ENCODE results near the gene COL20A1. TPM values are rescaled to one million over a fixed set of nuclear protein-coding genes. Genes with fewer than 3 reads are reported as not detected.

COL20A1 gene
- total and polyA plus RNA-seq, 2 of the 13 experiments (the other 11 are each of a cell fraction or from before 2014, with no cell fraction given) = not detected

GRCh38 chr20:63268671-63269439, 24.1 kb upstream of the COL20A1 start:
- Histone ChIP-seq H3K4me2 (ENCODE audit: low read depth, low read length) (peak overlapping the region; percentile 38; the same call in 1 of the 2 replicates), H4K20me1 (ENCODE audit: insufficient read depth, low read length) (peaks cover 5% of the 10 kb centered on the region; the same call in 1 of the 2 replicates), H2AFZ (ENCODE audit: low read length) (no peak overlapping the region), H3K9me3 (ENCODE audit: low read length) (no peaks in the 10 kb centered on the region), H3K36me3 (replicated peaks in 1 of 2; ENCODE audit: control insufficient read depth in 1 of 2, insufficient read depth in 2 of 2, low read length in 2 of 2) (no peaks in the 10 kb centered on the region), H3K27ac (ENCODE audit: extremely low read length, insufficient read depth, low read length) (no peak overlapping the region), H3K4me3 (replicated peaks in 1 of 3; ENCODE audit: insufficient read depth in 1 of 3, low read depth in 2 of 3, low read length in 3 of 3) (peak overlapping the region in 1 of 3 experiments; percentile 21; a peak in 1 of 6 replicates), H3K4me1 (ENCODE audit: insufficient read depth, low read length) (peaks cover 34% of the 10 kb centered on the region), H3K9ac (ENCODE audit: insufficient read depth, low read depth, low read length) (no peak overlapping the region), H3K27me3 (ENCODE audit: control insufficient read depth in 1 of 2, insufficient read depth in 2 of 2, low read length in 2 of 2) (peaks cover 8 to 33% of the 10 kb centered on the region in 2 experiments; a peak in 4 of 5 replicates), H3K79me2 (ENCODE audit: insufficient read depth, low read length) (peaks cover 11% of the 10 kb centered on the region)
- FAIRE-seq (peak; percentile 58), DNase-seq (ENCODE audit: low spot score) (peak; percentile 48), ATAC-seq (peak; percentile 7; the same call in 1 of the 3 replicates)
- in situ Hi-C loops (cut with HindIII; ENCODE audit: extremely low pct_ligation_motif_present, low pct_unique_long_range_greater_than_20kb) (no loop called here), intact Hi-C loops (cut with micrococcal nuclease; ENCODE audit: unreplicated experiment) (loop anchor here (5.0 kb wide), 1 partner anchor 47 kb away; no protein-coding TSS in a partner anchor)
- ChIA-PET CTCF (ENCODE audit: low intra/inter-chr PET ratio, low total read pairs) (no interaction called here), POLR2A (no interaction called here)
- 10% methylated on average over 14 of the region's 18 CpGs for WGBS (ENCODE audit: low lambda C conversion rate)
- no TSS peak for BruUV-seq (replicated peaks)
- TF ChIP-seq, protein P1, sequence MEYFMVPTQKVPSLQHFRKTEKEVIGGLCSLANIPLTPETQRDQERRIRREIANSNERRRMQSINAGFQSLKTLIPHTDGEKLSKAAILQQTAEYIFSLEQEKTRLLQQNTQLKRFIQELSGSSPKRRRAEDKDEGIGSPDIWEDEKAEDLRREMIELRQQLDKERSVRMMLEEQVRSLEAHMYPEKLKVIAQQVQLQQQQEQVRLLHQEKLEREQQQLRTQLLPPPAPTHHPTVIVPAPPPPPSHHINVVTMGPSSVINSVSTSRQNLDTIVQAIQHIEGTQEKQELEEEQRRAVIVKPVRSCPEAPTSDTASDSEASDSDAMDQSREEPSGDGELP (IDR thresholded peaks at IDR 0.05; ENCODE audit: borderline replicate concordance, low read depth) = no peak
- TF ChIP-seq CENPT (CRISPR knock-in tag; IDR thresholded peaks at IDR 0.05; ENCODE audit: low read depth) = 0 out of 2 replicates have a peak, but pooled peaks have one; percentile 74
- TF ChIP-seq CBFB (CRISPR knock-in tag; IDR thresholded peaks at IDR 0.05) = 0 out of 2 replicates have a peak, but pooled peaks have one; percentile 38
- TF ChIP-seq SAP130 (CRISPR knock-in tag; IDR thresholded peaks at IDR 0.05; ENCODE audit: low read depth) = peak; percentile 67
- TF ChIP-seq, protein P2, sequence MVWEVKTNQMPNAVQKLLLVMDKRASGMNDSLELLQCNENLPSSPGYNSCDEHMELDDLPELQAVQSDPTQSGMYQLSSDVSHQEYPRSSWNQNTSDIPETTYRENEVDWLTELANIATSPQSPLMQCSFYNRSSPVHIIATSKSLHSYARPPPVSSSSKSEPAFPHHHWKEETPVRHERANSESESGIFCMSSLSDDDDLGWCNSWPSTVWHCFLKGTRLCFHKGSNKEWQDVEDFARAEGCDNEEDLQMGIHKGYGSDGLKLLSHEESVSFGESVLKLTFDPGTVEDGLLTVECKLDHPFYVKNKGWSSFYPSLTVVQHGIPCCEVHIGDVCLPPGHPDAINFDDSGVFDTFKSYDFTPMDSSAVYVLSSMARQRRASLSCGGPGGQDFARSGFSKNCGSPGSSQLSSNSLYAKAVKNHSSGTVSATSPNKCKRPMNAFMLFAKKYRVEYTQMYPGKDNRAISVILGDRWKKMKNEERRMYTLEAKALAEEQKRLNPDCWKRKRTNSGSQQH (CRISPR knock-in tag; IDR thresholded peaks at IDR 0.05; ENCODE audit: low read depth) = peak; percentile 62; the same call in 1 of the 2 replicates
- TF ChIP-seq MYC (CRISPR knock-in tag; IDR thresholded peaks at IDR 0.05; ENCODE audit: borderline replicate concordance) = 0 out of 2 replicates have a peak, but pooled peaks have one; percentile 15
- 0 out of 2 replicates have a peak, but pooled peaks have one; percentile 51 for TF ChIP-seq ZNF263 (CRISPR knock-in tag; IDR thresholded peaks at IDR 0.05)
- TF ChIP-seq NR1H2 (CRISPR knock-in tag; IDR thresholded peaks at IDR 0.05; ENCODE audit: borderline replicate concordance, low read depth) = no peak
- TF ChIP-seq, protein P3, sequence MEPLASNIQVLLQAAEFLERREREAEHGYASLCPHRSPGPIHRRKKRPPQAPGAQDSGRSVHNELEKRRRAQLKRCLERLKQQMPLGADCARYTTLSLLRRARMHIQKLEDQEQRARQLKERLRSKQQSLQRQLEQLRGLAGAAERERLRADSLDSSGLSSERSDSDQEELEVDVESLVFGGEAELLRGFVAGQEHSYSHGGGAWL (CRISPR knock-in tag; IDR thresholded peaks at IDR 0.05) = 0 out of 2 replicates have a peak, but pooled peaks have one; percentile 44
- peak; percentile 43; the same call in 1 of the 2 replicates for TF ChIP-seq MXD4 (CRISPR knock-in tag; IDR thresholded peaks at IDR 0.05)
- 0 out of 2 replicates have a peak, but pooled peaks have one; percentile 23 for TF ChIP-seq ZBTB39 (CRISPR knock-in tag; IDR thresholded peaks at IDR 0.05)
- 0 out of 2 replicates have a peak, but pooled peaks have one; percentile 43 for TF ChIP-seq SP5 (CRISPR knock-in tag; IDR thresholded peaks at IDR 0.05; ENCODE audit: borderline replicate concordance, low read depth)
- TF ChIP-seq ZNF891 (CRISPR knock-in tag; IDR thresholded peaks at IDR 0.05) = 0 out of 2 replicates have a peak, but pooled peaks have one; percentile 48
